Measurements from ENCODE around the gene HBD. TPM values are rescaled to one million over a fixed set of nuclear protein-coding genes. Genes with fewer than 3 reads are reported as not detected.
"Not testable (repeated sequence)": the region's sequence is repeated elsewhere in the genome, so short reads cannot be mapped to it uniquely, and the experiment has no call there.

HBD gene
- total RNA-seq, 1 donor from 2014 or later, result not detected

GRCh38 chr11:5265832-5266231 lies 31.5 kb upstream of the HBD start:
- no peaks in the 10 kb centered on the region for H3K4me1 Mint-ChIP-seq
- intact Hi-C loops (cut with micrococcal nuclease), result no loop called here
- H3K9me3 Mint-ChIP-seq, result peaks cover 4% of the 10 kb centered on the region
- H3K27ac Mint-ChIP-seq, result no peak overlapping the region
- no peaks in the 10 kb centered on the region for H3K27me3 Mint-ChIP-seq
- ChIA-PET POLR2A (no interaction called here), CTCF (no interaction called here)
- H3K4me3 Mint-ChIP-seq, result no peak overlapping the region
- ATAC-seq (ENCODE audit: low read depth), result no peak
- no peaks in the 10 kb centered on the region for H3K36me3 Mint-ChIP-seq (ENCODE audit: low read depth)
- no peak for TF ChIP-seq CTCF (IDR thresholded peaks at IDR 0.05)
- no peak for DNase-seq

- intact Hi-C loops (cut with micrococcal nuclease), result no loop called here
- ATAC-seq (ENCODE audit: low read depth) (no peak), DNase-seq (no peak)
- H3K4me1 Mint-ChIP-seq, result no peaks in the 10 kb centered on the region
- no peak overlapping the region for H3K4me3 Mint-ChIP-seq
- ChIA-PET POLR2A (no interaction called here), CTCF (no interaction called here)
- peaks cover 8% of the 10 kb centered on the region for H3K27me3 Mint-ChIP-seq
- H3K9me3 Mint-ChIP-seq, result peaks cover 14% of the 10 kb centered on the region
- H3K27ac Mint-ChIP-seq, result no peak overlapping the region
- no peak for TF ChIP-seq CTCF (IDR thresholded peaks at IDR 0.05)
- no peaks in the 10 kb centered on the region for H3K36me3 Mint-ChIP-seq (ENCODE audit: low read depth)
Observed at GRCh38 chr11:5258543-5259262, 24.4 kb upstream of the HBD start.

GRCh38 chr11:5257296-5257695 lies 23.0 kb upstream of the HBD start:
- intact Hi-C loops (cut with micrococcal nuclease), result no loop called here
- ChIA-PET CTCF (no interaction called here), POLR2A (no interaction called here)
- H3K9me3 Mint-ChIP-seq, result peaks cover 12% of the 10 kb centered on the region
- no peaks in the 10 kb centered on the region for H3K36me3 Mint-ChIP-seq (ENCODE audit: low read depth)
- no peaks in the 10 kb centered on the region for H3K4me1 Mint-ChIP-seq
- TF ChIP-seq CTCF (IDR thresholded peaks at IDR 0.05), result no peak
- no peak overlapping the region for H3K4me3 Mint-ChIP-seq
- ATAC-seq (ENCODE audit: low read depth), result no peak
- peaks cover 8% of the 10 kb centered on the region for H3K27me3 Mint-ChIP-seq
- H3K27ac Mint-ChIP-seq, result no peak overlapping the region
- DNase-seq, result no peak

- ATAC-seq (ENCODE audit: low read depth); H3K27me3 Mint-ChIP-seq; intact Hi-C loops (cut with micrococcal nuclease); CTCF ChIA-PET; H3K27ac Mint-ChIP-seq; H3K36me3 Mint-ChIP-seq (ENCODE audit: low read depth); H3K4me3 Mint-ChIP-seq; H3K4me1 Mint-ChIP-seq; DNase-seq; H3K9me3 Mint-ChIP-seq; POLR2A ChIA-PET: not testable (repeated sequence)
Observed at GRCh38 chr11:5254646-5255413, 20.5 kb upstream of the HBD start, which contains the start of gene HBG2. TSS of gene HBG2 (minus strand) at chr11:5254781. CDS start at chr11:5254728, 53 bp downstream.

- H3K27ac Mint-ChIP-seq; H3K4me1 Mint-ChIP-seq; H3K36me3 Mint-ChIP-seq (ENCODE audit: low read depth); ATAC-seq (ENCODE audit: low read depth); intact Hi-C loops (cut with micrococcal nuclease); H3K4me3 Mint-ChIP-seq; DNase-seq; CTCF ChIA-PET; POLR2A ChIA-PET; H3K9me3 Mint-ChIP-seq; H3K27me3 Mint-ChIP-seq: not testable (repeated sequence)
Observed at GRCh38 chr11:5254023-5254422, 19.7 kb upstream of the HBD start.

- DNase-seq; H3K4me3 Mint-ChIP-seq; intact Hi-C loops (cut with micrococcal nuclease); H3K27me3 Mint-ChIP-seq; H3K27ac Mint-ChIP-seq; H3K4me1 Mint-ChIP-seq; H3K9me3 Mint-ChIP-seq; CTCF ChIA-PET; ATAC-seq (ENCODE audit: low read depth); POLR2A ChIA-PET; H3K36me3 Mint-ChIP-seq (ENCODE audit: low read depth): not testable (repeated sequence)
Observed at GRCh38 chr11:5253440-5253839, 19.2 kb upstream of the HBD start.

Measured in activated B cell treated with CpG ODN at 0.5 μM for 24 hours (primary cell).